Pons (tissue), 1 donor: Measurements from ENCODE around the gene YLPM1.

ENCODE experiments used
- DNase-seq: peaks from one replicate; pipeline ENCODE4 v3.0.0-alpha.2; 2016; ENCODE audit warnings: low spot score

Gene YLPM1

GRCh38 chr14:74843653-74844052 lies 80.5 kb downstream of the YLPM1 start:
- DNase-seq, result no peak

GRCh38 chr14:74846168-74846567 lies 83.1 kb downstream of the YLPM1 start:
- no peak for DNase-seq

GRCh38 chr14:74846968-74847665 lies 84.0 kb downstream of the YLPM1 start:
- no peak for DNase-seq

GRCh38 chr14:74848768-74849167 lies 85.7 kb downstream of the YLPM1 start:
- DNase-seq, result no peak

- DNase-seq, result no peak
Observed at GRCh38 chr14:74852922-74853530, 89.9 kb downstream of the YLPM1 start.

GRCh38 chr14:74853581-74853980 lies 90.5 kb downstream of the YLPM1 start:
- DNase-seq, result no peak

- DNase-seq, result no peak
Observed at GRCh38 chr14:74855021-74855420, 91.9 kb downstream of the YLPM1 start.

GRCh38 chr14:74855945-74856344 lies 92.8 kb downstream of the YLPM1 start:
- no peak for DNase-seq

GRCh38 chr14:74856366-74856765 lies 93.2 kb downstream of the YLPM1 start:
- DNase-seq, result no peak

GRCh38 chr14:74858022-74858421 lies 94.9 kb downstream of the YLPM1 start:
- no peak for DNase-seq

GRCh38 chr14:74859757-74860552 lies 96.8 kb downstream of the YLPM1 start:
- no peak for DNase-seq

GRCh38 chr14:74860899-74861733 lies 98.0 kb downstream of the YLPM1 start:
- DNase-seq, result peak; percentile 87

GRCh38 chr14:74861734-74862090 lies 98.6 kb downstream of the YLPM1 start:
- DNase-seq, result no peak

GRCh38 chr14:74863274-74863673 lies 100.2 kb downstream of the YLPM1 start:
- DNase-seq, result peak; percentile 61

- DNase-seq, result peak; percentile 46
Observed at GRCh38 chr14:74864198-74864597, 101.1 kb downstream of the YLPM1 start.

- no peak for DNase-seq
Observed at GRCh38 chr14:74865156-74865555, 102.0 kb downstream of the YLPM1 start.

GRCh38 chr14:74866708-74867389 lies 103.7 kb downstream of the YLPM1 start:
- no peak for DNase-seq

GRCh38 chr14:74867673-74868072 lies 104.6 kb downstream of the YLPM1 start:
- peak; percentile 84 for DNase-seq

GRCh38 chr14:74868739-74869138 lies 105.6 kb downstream of the YLPM1 start:
- no peak for DNase-seq

- no peak for DNase-seq
Observed at GRCh38 chr14:74871819-74872218, 108.7 kb downstream of the YLPM1 start.

GRCh38 chr14:74875204-74875603 lies 112.1 kb downstream of the YLPM1 start:
- DNase-seq, result no peak
